HepG2 (cell line): Measurements from ENCODE around the gene RSBN1L.

Experiments
- BHLHE40 ChIP-seq: IDR thresholded peaks from 2 replicates; pipeline ENCODE4 v1.6.1; 2011; ENCODE audit warnings: low read length, improper control_type of control experiment
- EP300 ChIP-seq, 3 experiments: sonication (generic) in 1 of 3; formaldehyde crosslinking in 1 of 3; IDR thresholded peaks; 2 replicates each; pipeline versions ENCODE4 v1.5.1 to v1.6.1; 2011 to 2020; ENCODE audit warnings: low read depth in 2 of 3, low read length in 2 of 3, borderline replicate concordance in 1 of 3, improper control_type of control experiment in 1 of 3, mild to moderate bottlenecking in 1 of 3, missing genetic modification reagents in 1 of 3, moderate library complexity in 1 of 3
- FIP1L1 ChIP-seq: fragments of 200-400 bp; formaldehyde crosslinking; IDR thresholded peaks from 2 replicates; pipeline ENCODE4 v1.6.1; 2018; ENCODE audit warnings: low read depth, mild to moderate bottlenecking, low read length, moderate library complexity, borderline replicate concordance; ENCODE audit not compliant: insufficient read depth
- HCFC1 ChIP-seq: fragments of 150-350 bp; IDR thresholded peaks from 2 replicates; pipeline ENCODE4 v1.6.1; 2014; ENCODE audit warnings: low read depth, low read length
- KDM3A ChIP-seq: IDR thresholded peaks from 2 replicates; pipeline ENCODE4 v1.6.1; 2018; ENCODE audit warnings: low read depth, missing compliant biosample characterization
- PAF1 ChIP-seq: IDR thresholded peaks from 2 replicates; pipeline ENCODE4 v1.6.1; 2016; ENCODE audit warnings: missing genetic modification reagents, missing compliant biosample characterization
- PHF8 ChIP-seq: sonication (generic); formaldehyde crosslinking; IDR thresholded peaks from 2 replicates; pipeline ENCODE4 v1.5.0; 2020; ENCODE audit warnings: missing genetic modification reagents
- POLR2AphosphoS5 ChIP-seq: IDR thresholded peaks from 2 replicates; pipeline ENCODE4 v1.6.1; 2012; ENCODE audit warnings: low read depth, low read length
- RBFOX2 ChIP-seq: fragments of 200-400 bp; formaldehyde crosslinking; IDR thresholded peaks from 2 replicates; pipeline ENCODE4 v1.6.1; 2017; ENCODE audit warnings: low read depth, mild to moderate bottlenecking, low read length
- RFXANK ChIP-seq: IDR thresholded peaks from 2 replicates; pipeline ENCODE4 v1.6.1; 2016
- TFDP2 ChIP-seq: sonication (generic); formaldehyde crosslinking; IDR thresholded peaks from 2 replicates; pipeline ENCODE4 v1.4.0; 2020; ENCODE audit warnings: missing genetic modification reagents
- ZNF530 ChIP-seq: sonication (generic); formaldehyde crosslinking; IDR thresholded peaks from 2 replicates; pipeline ENCODE4 v1.5.0; 2020; ENCODE audit warnings: low read depth, mild to moderate bottlenecking, missing genetic modification reagents
- TF ChIP-seq, protein P1 (sequence below): sonication (generic); formaldehyde crosslinking; IDR thresholded peaks from 2 replicates; pipeline ENCODE4 v1.5.0; 2020; ENCODE audit warnings: mild to moderate bottlenecking, missing genetic modification reagents, moderate library complexity
- TF ChIP-seq, protein P2 (sequence below): IDR thresholded peaks from 2 replicates; pipeline ENCODE4 v1.6.1; 2016; ENCODE audit warnings: low read depth

- no peak for TF ChIP-seq FIP1L1
- no peak for TF ChIP-seq EP300 (IDR thresholded peaks at IDR 0.05; ENCODE audit: low read depth in 2 of 2, low read length in 2 of 2)
- TF ChIP-seq EP300 (CRISPR knock-in tag; IDR thresholded peaks at IDR 0.05; ENCODE audit: borderline replicate concordance), result no peak
- no peak for TF ChIP-seq KDM3A (CRISPR knock-in tag)
- no peak for TF ChIP-seq RBFOX2
- TF ChIP-seq RFXANK, result no peak
- TF ChIP-seq, protein P1, sequence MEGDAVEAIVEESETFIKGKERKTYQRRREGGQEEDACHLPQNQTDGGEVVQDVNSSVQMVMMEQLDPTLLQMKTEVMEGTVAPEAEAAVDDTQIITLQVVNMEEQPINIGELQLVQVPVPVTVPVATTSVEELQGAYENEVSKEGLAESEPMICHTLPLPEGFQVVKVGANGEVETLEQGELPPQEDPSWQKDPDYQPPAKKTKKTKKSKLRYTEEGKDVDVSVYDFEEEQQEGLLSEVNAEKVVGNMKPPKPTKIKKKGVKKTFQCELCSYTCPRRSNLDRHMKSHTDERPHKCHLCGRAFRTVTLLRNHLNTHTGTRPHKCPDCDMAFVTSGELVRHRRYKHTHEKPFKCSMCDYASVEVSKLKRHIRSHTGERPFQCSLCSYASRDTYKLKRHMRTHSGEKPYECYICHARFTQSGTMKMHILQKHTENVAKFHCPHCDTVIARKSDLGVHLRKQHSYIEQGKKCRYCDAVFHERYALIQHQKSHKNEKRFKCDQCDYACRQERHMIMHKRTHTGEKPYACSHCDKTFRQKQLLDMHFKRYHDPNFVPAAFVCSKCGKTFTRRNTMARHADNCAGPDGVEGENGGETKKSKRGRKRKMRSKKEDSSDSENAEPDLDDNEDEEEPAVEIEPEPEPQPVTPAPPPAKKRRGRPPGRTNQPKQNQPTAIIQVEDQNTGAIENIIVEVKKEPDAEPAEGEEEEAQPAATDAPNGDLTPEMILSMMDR (CRISPR knock-in tag), result no peak
- TF ChIP-seq HCFC1, result no peak
- TF ChIP-seq PAF1, result no peak
- no peak for TF ChIP-seq POLR2AphosphoS5
- TF ChIP-seq PHF8, result no peak
- no peak for TF ChIP-seq BHLHE40
- no peak for TF ChIP-seq TFDP2
- TF ChIP-seq, protein P2, sequence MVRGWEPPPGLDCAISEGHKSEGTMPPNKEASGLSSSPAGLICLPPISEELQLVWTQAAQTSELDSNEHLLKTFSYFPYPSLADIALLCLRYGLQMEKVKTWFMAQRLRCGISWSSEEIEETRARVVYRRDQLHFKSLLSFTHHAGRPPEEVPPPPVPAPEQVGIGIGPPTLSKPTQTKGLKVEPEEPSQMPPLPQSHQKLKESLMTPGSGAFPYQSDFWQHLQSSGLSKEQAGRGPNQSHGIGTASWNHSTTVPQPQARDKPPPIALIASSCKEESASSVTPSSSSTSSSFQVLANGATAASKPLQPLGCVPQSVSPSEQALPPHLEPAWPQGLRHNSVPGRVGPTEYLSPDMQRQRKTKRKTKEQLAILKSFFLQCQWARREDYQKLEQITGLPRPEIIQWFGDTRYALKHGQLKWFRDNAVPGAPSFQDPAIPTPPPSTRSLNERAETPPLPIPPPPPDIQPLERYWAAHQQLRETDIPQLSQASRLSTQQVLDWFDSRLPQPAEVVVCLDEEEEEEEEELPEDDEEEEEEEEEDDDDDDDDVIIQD (CRISPR knock-in tag), result no peak
- TF ChIP-seq ZNF530 (CRISPR knock-in tag), result no peak
Observed at GRCh38 chr7:77679608-77680007, 16.7 kb upstream of the RSBN1L start.
